Measurements from ENCODE around the gene SLIT1. TPM values are rescaled to one million over a fixed set of nuclear protein-coding genes. Genes with fewer than 3 reads are reported as not detected.
A peak's percentile ranks its signal among the peaks of the same experiment; 100 is the strongest.

SLIT1 gene
- total and polyA plus RNA-seq, 5 donors from 2014 or later, result 0.32 TPM; not detected in 4

- H3K9me3 Mint-ChIP-seq, result peaks cover 0 to 2% (median 0%) of the 10 kb centered on the region in 7 donors
- no peak overlapping the region for H3K27ac Mint-ChIP-seq
- Histone ChIP-seq H3K4me1 (ENCODE audit: control insufficient read depth, insufficient read depth, low read length, poor library complexity, severe bottlenecking) (no peaks in the 10 kb centered on the region), H3K4me3 (ENCODE audit: low read depth, low read length) (no peak overlapping the region), H3K9me3 (ENCODE audit: control insufficient read depth in 2 of 2, low read length in 2 of 2) (no peaks in the 10 kb centered on the region), H3K27ac (ENCODE audit: insufficient read depth, low read length, poor library complexity, severe bottlenecking) (no peak overlapping the region), H3K36me3 (ENCODE audit: control insufficient read depth, insufficient read depth, low read length) (no peaks in the 10 kb centered on the region), H3K27me3 (ENCODE audit: control insufficient read depth, insufficient read depth, low read length) (no peaks in the 10 kb centered on the region)
- peaks cover 15% of the 10 kb centered on the region for H3K27me3 Mint-ChIP-seq
- no peaks in the 10 kb centered on the region for H3K4me1 Mint-ChIP-seq
- no peak for DNase-seq
- H3K36me3 Mint-ChIP-seq, result no peaks in the 10 kb centered on the region
- no peak for ATAC-seq (ENCODE audit: low read depth in 2 of 2)
- no peak overlapping the region for H3K4me3 Mint-ChIP-seq
Measured at GRCh38 chr10:97116462-97117162, 69.1 kb downstream of the SLIT1 start.

GRCh38 chr10:97115846-97116245 lies 69.9 kb downstream of the SLIT1 start:
- DNase-seq (no peak), ATAC-seq (ENCODE audit: low read depth in 2 of 2) (no peak)
- H3K27me3 ChIP-seq (ENCODE audit: control insufficient read depth, insufficient read depth, low read length), result no peaks in the 10 kb centered on the region
- Mint-ChIP-seq H3K36me3 (no peaks in the 10 kb centered on the region), H3K9me3 (peaks cover 0 to 2% (median 0%) of the 10 kb centered on the region in 7 donors), H3K4me1 (no peaks in the 10 kb centered on the region), H3K27ac (peak overlapping the region in 1 of 3 donors; percentile 33), H3K27me3 (peaks cover 15% of the 10 kb centered on the region), H3K4me3 (no peak overlapping the region)
- no peak overlapping the region for H3K27ac ChIP-seq (ENCODE audit: insufficient read depth, low read length, poor library complexity, severe bottlenecking)
- H3K4me1 ChIP-seq (ENCODE audit: control insufficient read depth, insufficient read depth, low read length, poor library complexity, severe bottlenecking), result no peaks in the 10 kb centered on the region
- no peak overlapping the region for H3K4me3 ChIP-seq (ENCODE audit: low read depth, low read length)
- H3K9me3 ChIP-seq (ENCODE audit: control insufficient read depth in 2 of 2, low read length in 2 of 2), result no peaks in the 10 kb centered on the region
- H3K36me3 ChIP-seq (ENCODE audit: control insufficient read depth, insufficient read depth, low read length), result no peaks in the 10 kb centered on the region

GRCh38 chr10:97111615-97112014 lies 74.1 kb downstream of the SLIT1 start:
- H3K27me3 ChIP-seq (ENCODE audit: control insufficient read depth, insufficient read depth, low read length), result peaks cover 3% of the 10 kb centered on the region
- ATAC-seq (ENCODE audit: low read depth in 2 of 2) (no peak), DNase-seq (no peak)
- H3K9me3 ChIP-seq (ENCODE audit: control insufficient read depth in 2 of 2, low read length in 2 of 2), result no peaks in the 10 kb centered on the region
- H3K4me1 Mint-ChIP-seq, result no peaks in the 10 kb centered on the region
- no peaks in the 10 kb centered on the region for H3K36me3 ChIP-seq (ENCODE audit: control insufficient read depth, insufficient read depth, low read length)
- H3K36me3 Mint-ChIP-seq, result no peaks in the 10 kb centered on the region
- no peak overlapping the region for H3K4me3 ChIP-seq (ENCODE audit: low read depth, low read length)
- peaks cover 18% of the 10 kb centered on the region for H3K27me3 Mint-ChIP-seq
- H3K4me1 ChIP-seq (ENCODE audit: control insufficient read depth, insufficient read depth, low read length, poor library complexity, severe bottlenecking), result no peaks in the 10 kb centered on the region
- H3K27ac ChIP-seq (ENCODE audit: insufficient read depth, low read length, poor library complexity, severe bottlenecking), result no peak overlapping the region
- no peak overlapping the region for H3K27ac Mint-ChIP-seq
- H3K9me3 Mint-ChIP-seq, result peaks cover 0 to 2% (median 0%) of the 10 kb centered on the region in 7 donors
- H3K4me3 Mint-ChIP-seq, result no peak overlapping the region

GRCh38 chr10:97109547-97109946 lies 76.2 kb downstream of the SLIT1 start:
- Histone ChIP-seq H3K4me1 (ENCODE audit: control insufficient read depth, insufficient read depth, low read length, poor library complexity, severe bottlenecking) (no peaks in the 10 kb centered on the region), H3K4me3 (ENCODE audit: low read depth, low read length) (no peak overlapping the region), H3K27me3 (ENCODE audit: control insufficient read depth, insufficient read depth, low read length) (peaks cover 3% of the 10 kb centered on the region), H3K27ac (ENCODE audit: insufficient read depth, low read length, poor library complexity, severe bottlenecking) (no peak overlapping the region), H3K9me3 (ENCODE audit: control insufficient read depth in 2 of 2, low read length in 2 of 2) (no peaks in the 10 kb centered on the region), H3K36me3 (ENCODE audit: control insufficient read depth, insufficient read depth, low read length) (no peaks in the 10 kb centered on the region)
- no peak for DNase-seq
- H3K27me3 Mint-ChIP-seq, result peaks cover 24% of the 10 kb centered on the region
- no peak overlapping the region for H3K27ac Mint-ChIP-seq
- no peak overlapping the region for H3K4me3 Mint-ChIP-seq
- H3K36me3 Mint-ChIP-seq, result no peaks in the 10 kb centered on the region
- ATAC-seq (ENCODE audit: low read depth in 2 of 2), result no peak
- H3K4me1 Mint-ChIP-seq, result no peaks in the 10 kb centered on the region
- peaks cover 0 to 2% (median 0%) of the 10 kb centered on the region in 7 donors for H3K9me3 Mint-ChIP-seq

GRCh38 chr10:97107551-97107950 lies 78.2 kb downstream of the SLIT1 start:
- Mint-ChIP-seq H3K9me3 (peaks cover 0 to 2% (median 0%) of the 10 kb centered on the region in 7 donors), H3K4me1 (no peaks in the 10 kb centered on the region), H3K27me3 (peaks cover 24% of the 10 kb centered on the region), H3K27ac (no peak overlapping the region), H3K36me3 (no peaks in the 10 kb centered on the region), H3K4me3 (no peak overlapping the region)
- Histone ChIP-seq H3K27me3 (ENCODE audit: control insufficient read depth, insufficient read depth, low read length) (peaks cover 3% of the 10 kb centered on the region), H3K36me3 (ENCODE audit: control insufficient read depth, insufficient read depth, low read length) (no peaks in the 10 kb centered on the region), H3K4me1 (ENCODE audit: control insufficient read depth, insufficient read depth, low read length, poor library complexity, severe bottlenecking) (no peaks in the 10 kb centered on the region), H3K9me3 (ENCODE audit: control insufficient read depth in 2 of 2, low read length in 2 of 2) (no peaks in the 10 kb centered on the region), H3K27ac (ENCODE audit: insufficient read depth, low read length, poor library complexity, severe bottlenecking) (no peak overlapping the region), H3K4me3 (ENCODE audit: low read depth, low read length) (no peak overlapping the region)
- no peak for ATAC-seq (ENCODE audit: low read depth in 2 of 2)
- DNase-seq, result no peak

GRCh38 chr10:97106207-97106606 lies 79.6 kb downstream of the SLIT1 start:
- Mint-ChIP-seq H3K27me3 (peaks cover 19% of the 10 kb centered on the region), H3K4me1 (no peaks in the 10 kb centered on the region), H3K27ac (no peak overlapping the region), H3K36me3 (no peaks in the 10 kb centered on the region), H3K4me3 (no peak overlapping the region), H3K9me3 (no peaks in the 10 kb centered on the region)
- no peaks in the 10 kb centered on the region for H3K4me1 ChIP-seq (ENCODE audit: control insufficient read depth, insufficient read depth, low read length, poor library complexity, severe bottlenecking)
- no peak overlapping the region for H3K27ac ChIP-seq (ENCODE audit: insufficient read depth, low read length, poor library complexity, severe bottlenecking)
- H3K36me3 ChIP-seq (ENCODE audit: control insufficient read depth, insufficient read depth, low read length), result no peaks in the 10 kb centered on the region
- ATAC-seq (ENCODE audit: low read depth in 2 of 2), result no peak
- H3K27me3 ChIP-seq (ENCODE audit: control insufficient read depth, insufficient read depth, low read length), result peaks cover 3% of the 10 kb centered on the region
- no peak overlapping the region for H3K4me3 ChIP-seq (ENCODE audit: low read depth, low read length)
- no peaks in the 10 kb centered on the region for H3K9me3 ChIP-seq (ENCODE audit: control insufficient read depth in 2 of 2, low read length in 2 of 2)
- DNase-seq, result no peak

GRCh38 chr10:97105303-97105702 lies 80.5 kb downstream of the SLIT1 start:
- no peaks in the 10 kb centered on the region for H3K9me3 Mint-ChIP-seq
- ATAC-seq (ENCODE audit: low read depth in 2 of 2), result no peak
- Histone ChIP-seq H3K27me3 (ENCODE audit: control insufficient read depth, insufficient read depth, low read length) (peaks cover 3% of the 10 kb centered on the region), H3K36me3 (ENCODE audit: control insufficient read depth, insufficient read depth, low read length) (no peaks in the 10 kb centered on the region), H3K27ac (ENCODE audit: insufficient read depth, low read length, poor library complexity, severe bottlenecking) (no peak overlapping the region), H3K9me3 (ENCODE audit: control insufficient read depth in 2 of 2, low read length in 2 of 2) (no peaks in the 10 kb centered on the region), H3K4me1 (ENCODE audit: control insufficient read depth, insufficient read depth, low read length, poor library complexity, severe bottlenecking) (no peaks in the 10 kb centered on the region), H3K4me3 (ENCODE audit: low read depth, low read length) (no peak overlapping the region)
- H3K27ac Mint-ChIP-seq, result no peak overlapping the region
- H3K36me3 Mint-ChIP-seq, result no peaks in the 10 kb centered on the region
- no peak for DNase-seq
- peaks cover 17% of the 10 kb centered on the region for H3K27me3 Mint-ChIP-seq
- no peaks in the 10 kb centered on the region for H3K4me1 Mint-ChIP-seq
- no peak overlapping the region for H3K4me3 Mint-ChIP-seq

All from CD4-positive, CD25-positive, alpha-beta regulatory T cell (primary cell).